ENCODE results near the gene CACNA1B. TPM values are rescaled to one million over a fixed set of nuclear protein-coding genes. Genes with fewer than 3 reads are reported as not detected.
"Not testable (repeated sequence)": the region's sequence is repeated elsewhere in the genome, so short reads cannot be mapped to it uniquely, and the experiment has no call there.

CACNA1B gene
- total RNA-seq, 1 experiment from 2014 or later = 0.08 TPM

GRCh38 chr9:138069731-138070456 is 192.3 kb downstream of the CACNA1B start:
- no peak for DNase-seq (ENCODE audit: low read depth)

DNA sequence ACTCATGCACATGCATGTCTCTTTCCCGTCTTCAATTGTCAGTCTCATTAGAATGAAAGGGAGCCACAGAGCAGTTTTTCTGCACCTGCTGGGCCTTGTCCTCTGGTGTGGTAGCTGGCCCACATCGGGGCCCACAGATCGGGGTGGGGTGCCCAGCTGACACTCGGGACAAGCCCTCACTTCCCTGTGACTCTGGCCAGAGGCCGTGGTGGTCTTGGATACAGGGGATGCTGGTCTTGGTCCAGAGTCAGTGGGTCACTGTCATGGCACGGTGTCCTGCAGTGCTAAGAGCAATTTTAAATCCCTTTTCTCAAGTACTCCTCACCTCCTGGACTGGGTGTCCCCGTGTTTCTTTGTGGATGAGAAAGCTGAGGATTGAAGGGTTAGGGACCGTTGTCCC is 193.2 kb downstream of the CACNA1B start:
- no peak for DNase-seq (ENCODE audit: low read depth)

DNA sequence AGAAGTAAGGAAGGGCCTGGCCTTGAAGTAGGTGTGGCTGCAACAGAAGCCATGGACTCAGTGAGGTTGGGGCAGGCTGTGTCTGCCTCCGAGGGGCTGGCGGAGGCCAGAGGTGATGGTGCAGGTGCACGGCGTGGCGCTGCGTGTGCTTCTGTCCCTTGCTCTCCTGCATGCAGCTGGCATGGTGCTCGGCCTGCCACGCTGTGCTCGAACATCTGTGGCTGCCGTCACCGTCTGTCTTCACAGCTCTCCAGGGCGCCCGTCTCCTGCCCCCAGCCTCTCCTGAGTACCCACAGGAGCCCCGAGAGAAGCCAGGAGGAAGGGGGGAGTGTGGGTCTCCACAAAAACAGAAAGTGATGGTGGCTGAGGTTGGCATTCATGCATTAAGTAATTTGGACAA is 193.7 kb downstream of the CACNA1B start:
- no peak for DNase-seq (ENCODE audit: low read depth)

DNA sequence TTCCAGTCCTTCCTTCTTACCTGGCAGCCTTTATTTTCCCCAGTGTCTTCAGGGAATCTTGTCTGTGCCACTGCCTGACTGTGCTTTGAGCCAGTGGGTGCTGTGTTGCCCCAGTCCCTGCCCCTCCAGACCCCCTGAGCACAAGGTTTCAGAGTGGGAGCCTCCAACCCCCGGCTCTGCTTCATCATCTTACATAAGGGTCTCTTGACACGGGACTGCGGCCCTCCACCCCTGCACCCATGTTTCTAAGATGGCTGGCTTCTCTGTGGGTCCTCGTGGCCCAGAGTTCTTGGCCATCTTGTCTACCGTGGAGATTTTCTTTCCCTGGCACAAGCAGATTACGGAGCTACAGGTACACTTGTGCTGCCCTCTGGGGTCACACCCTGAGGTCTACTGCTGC is 194.1 kb downstream of the CACNA1B start:
- DNase-seq (ENCODE audit: low read depth) = no peak

GRCh38 chr9:138072161-138072842 is 194.7 kb downstream of the CACNA1B start:
- DNase-seq (ENCODE audit: low read depth) = no peak

DNA sequence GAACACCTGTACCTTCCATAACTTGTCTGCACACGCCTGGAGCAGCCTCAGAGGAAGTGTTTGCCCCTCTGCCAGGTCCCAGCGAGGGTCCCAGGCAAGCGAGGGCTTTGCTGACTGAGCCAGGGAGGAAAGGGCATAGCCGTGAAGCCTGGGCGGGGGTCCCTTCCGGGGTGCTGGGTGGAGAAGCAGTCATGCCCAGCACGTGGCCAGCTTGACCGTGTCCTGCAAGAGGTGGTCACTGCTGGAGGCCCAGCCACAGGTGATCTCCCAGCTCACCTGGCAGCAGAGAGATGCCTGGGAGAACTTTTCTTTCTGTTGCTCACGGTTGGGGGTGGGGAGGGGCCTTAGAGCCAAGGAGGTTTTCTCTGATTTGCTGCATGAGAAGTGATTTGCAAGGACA is 195.3 kb downstream of the CACNA1B start:
- DNase-seq (ENCODE audit: low read depth) = no peak

- no peak for DNase-seq (ENCODE audit: low read depth)
These were observed 195.8 kb downstream of the CACNA1B start for GRCh38 chr9:138073408-138073807.

DNA sequence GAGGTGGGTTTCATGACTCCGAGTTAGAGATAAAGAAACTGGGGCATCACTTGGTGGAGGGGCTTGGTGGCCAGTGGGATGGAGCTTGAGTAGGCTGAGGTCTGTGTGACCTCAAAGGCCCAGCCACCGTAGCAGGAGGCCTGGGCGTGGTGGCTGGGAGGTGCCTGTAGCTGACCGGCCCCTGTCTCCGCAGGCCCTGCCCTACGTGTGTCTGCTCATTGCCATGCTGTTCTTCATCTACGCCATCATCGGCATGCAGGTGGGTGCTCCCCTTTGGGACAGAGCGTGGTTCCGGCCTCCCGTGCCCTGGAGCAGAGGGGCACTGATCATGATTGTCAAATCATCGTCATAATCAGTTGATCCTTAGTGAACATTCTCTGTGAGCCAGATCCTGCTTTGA is 196.2 kb downstream of the CACNA1B start:
- no peak for DNase-seq (ENCODE audit: low read depth)

DNA sequence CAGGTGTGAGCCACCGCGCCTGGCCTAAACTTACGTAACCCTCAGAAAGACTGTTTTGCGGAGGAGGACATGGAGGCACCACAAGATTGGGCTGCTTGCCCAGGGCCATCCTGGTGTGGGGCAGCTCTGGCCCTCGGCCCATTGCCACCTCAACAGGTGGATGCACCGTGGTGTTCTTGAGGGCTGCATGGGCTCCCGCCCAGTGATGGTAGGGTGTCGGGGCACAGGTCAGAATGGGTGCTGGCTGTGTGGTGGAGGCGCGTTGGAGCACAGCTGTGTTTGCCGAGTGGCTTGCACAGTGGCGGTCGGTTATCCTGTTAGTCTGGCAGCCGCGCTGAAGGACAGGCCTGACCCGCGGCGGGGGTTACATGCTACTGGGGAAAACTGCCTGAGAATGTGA is 196.9 kb downstream of the CACNA1B start:
- no peak for DNase-seq (ENCODE audit: low read depth)

- no peak for DNase-seq (ENCODE audit: low read depth)
These were observed 197.9 kb downstream of the CACNA1B start for GRCh38 chr9:138075496-138075895.

- DNase-seq (ENCODE audit: low read depth) = no peak
These were observed 198.5 kb downstream of the CACNA1B start for GRCh38 chr9:138075961-138076649.

- DNase-seq (ENCODE audit: low read depth) = no peak
These were observed 199.0 kb downstream of the CACNA1B start for GRCh38 chr9:138076650-138077009.

GRCh38 chr9:138077126-138077525 is 199.5 kb downstream of the CACNA1B start:
- DNase-seq (ENCODE audit: low read depth) = no peak

- no peak for DNase-seq (ENCODE audit: low read depth)
These were observed 200.4 kb downstream of the CACNA1B start for GRCh38 chr9:138077898-138078540.

DNA sequence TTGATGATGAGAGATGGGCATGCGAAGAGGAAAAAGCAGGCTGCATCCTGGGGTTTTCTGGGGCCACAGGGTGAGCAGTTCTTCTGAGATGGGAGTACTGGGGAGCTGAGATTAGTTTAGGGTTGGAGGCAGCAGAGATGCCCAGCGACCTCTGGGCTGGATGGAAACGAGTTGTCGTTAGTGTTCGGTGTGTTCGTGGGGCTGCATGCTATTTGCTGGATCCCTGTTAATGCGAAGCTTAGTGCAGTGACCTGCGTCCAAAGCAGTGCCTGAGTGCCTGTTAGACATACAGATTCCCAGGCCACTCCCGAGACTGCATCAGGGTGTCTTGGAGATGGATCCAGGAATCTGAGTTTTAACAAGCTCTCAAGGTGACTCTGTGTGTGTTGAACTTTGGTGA is 201.3 kb downstream of the CACNA1B start:
- no peak for DNase-seq (ENCODE audit: low read depth)

GRCh38 chr9:138080979-138081378 is 203.4 kb downstream of the CACNA1B start:
- DNase-seq (ENCODE audit: low read depth) = no peak

DNA sequence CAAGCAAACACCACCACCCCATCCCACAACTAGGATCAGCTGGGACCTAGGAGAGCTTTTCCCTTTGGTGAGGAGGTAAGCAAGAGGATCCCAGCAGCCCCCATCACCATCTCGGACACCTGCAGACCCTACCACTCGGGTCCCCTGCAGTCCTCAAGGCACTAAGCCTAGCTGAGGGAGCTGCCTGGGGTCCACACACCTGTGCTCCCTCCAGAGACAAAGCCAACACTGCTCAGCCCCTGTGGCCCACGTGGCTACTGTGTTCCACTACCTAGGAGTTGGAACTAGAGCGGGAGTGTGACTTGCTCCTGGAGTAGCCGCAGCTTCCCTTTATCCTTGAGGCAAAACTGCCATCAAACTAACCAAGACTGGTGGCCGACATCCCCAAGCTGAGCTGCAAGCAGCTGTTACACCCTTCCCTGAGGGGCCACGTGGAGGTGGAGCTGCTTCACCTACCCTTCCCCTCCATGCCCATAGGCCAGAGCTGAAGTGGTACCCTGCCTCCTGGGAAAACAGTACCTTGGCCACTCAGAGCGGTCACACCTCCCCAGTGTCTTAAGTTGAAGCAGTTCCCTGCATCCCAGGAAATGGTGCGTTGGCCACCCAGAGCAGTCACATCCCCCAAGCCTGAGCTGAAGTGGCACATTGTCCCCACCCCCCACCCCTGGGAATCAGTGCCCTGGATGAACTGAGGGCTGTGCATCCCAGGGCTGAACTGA is 205.5 kb downstream of the CACNA1B start:
- no peak for DNase-seq (ENCODE audit: low read depth)

- DNase-seq (ENCODE audit: low read depth) = no peak
These were observed 206.3 kb downstream of the CACNA1B start for GRCh38 chr9:138083873-138084272.

DNA sequence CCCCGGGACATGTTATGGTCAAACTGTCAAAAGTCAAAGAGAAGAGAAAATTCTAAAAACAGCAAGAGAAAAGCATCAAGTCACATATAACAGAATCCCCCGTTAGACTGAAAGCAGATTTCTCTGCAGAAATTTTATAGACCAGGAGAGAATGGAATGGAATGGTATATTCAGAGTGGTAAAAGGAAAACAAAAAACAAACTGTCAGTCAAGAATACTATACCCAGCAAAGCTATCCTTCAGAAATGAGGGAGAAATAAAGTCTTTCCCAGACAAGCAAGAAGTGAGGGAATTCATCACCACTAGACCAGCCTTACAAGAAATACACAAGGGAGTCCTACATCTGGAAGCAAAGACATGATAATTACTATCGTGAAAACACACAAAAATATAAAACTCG is 208.0 kb downstream of the CACNA1B start:
- no peak for DNase-seq (ENCODE audit: low read depth)

GRCh38 chr9:138092057-138092456 is 214.5 kb downstream of the CACNA1B start:
- not testable (repeated sequence) for DNase-seq (ENCODE audit: low read depth)

- DNase-seq (ENCODE audit: low read depth) = no peak
These were observed 216.4 kb downstream of the CACNA1B start for GRCh38 chr9:138094028-138094427.

All from HT1080 (cell line).